Common myeloid progenitor, CD34-positive (primary cell): ENCODE measurements around the gene PDX1.

Experiments
- CTCF ChIA-PET: fragments of 350-600 bp; sonication (Branson Sonifier 250); formaldehyde crosslinking; loops from one replicate; lab custom pipeline; 2021; ENCODE audit warnings: antibody characterized with exemption; lab: Charles Lee
- POLR2A ChIA-PET: fragments of 350-600 bp; sonication (Branson Sonifier 250); formaldehyde crosslinking; loops from one replicate; lab custom pipeline; 2021; ENCODE audit warnings: antibody characterized with exemption; lab: Charles Lee
- DNase-seq, 3 donors: peaks; one replicate each; pipeline versions ENCODE4 v3.0.0 to v3.0.0-alpha.2; 2013
- H3K27ac ChIP-seq, 2 experiments: 1 replicate in 1 of 2; 2 replicates in 1 of 2; pipeline ENCODE4 v1.7.0; 2013; ENCODE audit warnings: inconsistent platforms in 2 of 2, low read length in 2 of 2, mild to moderate bottlenecking in 2 of 2, low read depth in 1 of 2, moderate library complexity in 1 of 2; ENCODE audit not compliant: severe bottlenecking in 2 of 2, insufficient read depth in 1 of 2, poor library complexity in 1 of 2
- H3K27me3 ChIP-seq, 5 experiments: replicated peaks in 2 of 5; 1 replicate in 3 of 5; 2 replicates in 2 of 5; pipeline versions ENCODE4 v1.6.1 to v1.7.0; 2013; ENCODE audit warnings: low read length in 4 of 5, mild to moderate bottlenecking in 2 of 5, moderate library complexity in 2 of 5, inconsistent platforms in 1 of 5; ENCODE audit not compliant: insufficient read depth in 5 of 5, control insufficient read depth in 4 of 5
- H3K36me3 ChIP-seq, 4 experiments: 1 replicate in 2 of 4; 2 replicates in 2 of 4; pipeline versions ENCODE4 v1.6.1 to v1.7.0; 2013; ENCODE audit warnings: low read length in 3 of 4, control low read depth in 1 of 4, mild to moderate bottlenecking in 1 of 4; ENCODE audit not compliant: control insufficient read depth in 4 of 4, insufficient read depth in 4 of 4
- H3K4me1 ChIP-seq, 4 experiments: 1 replicate in 3 of 4; 2 replicates in 1 of 4; pipeline versions ENCODE4 v1.6.1 to v1.7.1; 2013; ENCODE audit warnings: low read length in 3 of 4, mild to moderate bottlenecking in 3 of 4, control low read depth in 1 of 4, inconsistent platforms in 1 of 4, moderate library complexity in 1 of 4; ENCODE audit not compliant: control insufficient read depth in 4 of 4, insufficient read depth in 4 of 4; ENCODE audit errors: control extremely low read depth in 1 of 4
- H3K4me3 ChIP-seq, 7 experiments: 1 replicate in 4 of 7; 2 replicates in 3 of 7; pipeline versions ENCODE4 v1.5.1 to v1.7.0; 2013; ENCODE audit warnings: mild to moderate bottlenecking in 7 of 7, low read length in 6 of 7, moderate library complexity in 6 of 7, inconsistent platforms in 2 of 7, low read depth in 2 of 7, control low read depth in 1 of 7; ENCODE audit not compliant: insufficient read depth in 4 of 7, control insufficient read depth in 1 of 7; ENCODE audit errors: extremely low read depth in 1 of 7
- H3K9me3 ChIP-seq, 5 experiments: 1 replicate in 4 of 5; 2 replicates in 1 of 5; pipeline versions ENCODE4 v1.6.1 to v1.7.1; 2013; ENCODE audit warnings: low read length in 4 of 5, mild to moderate bottlenecking in 2 of 5, inconsistent platforms in 1 of 5, low read depth in 1 of 5, moderate library complexity in 1 of 5; ENCODE audit not compliant: control insufficient read depth in 4 of 5, insufficient read depth in 2 of 5; ENCODE audit errors: control extremely low read depth in 1 of 5
- WGBS: methylation state at CpG from one replicate; pipeline ENCODE4 v1.1.5; 2013; ENCODE audit not compliant: insufficient coverage; 5-methylcytosine and 5-hydroxymethylcytosine counted together

PDX1 gene

GRCh38 chr13:27942972-27943371 is 23.2 kb downstream of the PDX1 start:
- no peaks in the 10 kb centered on the region for H3K36me3 ChIP-seq
- no peak overlapping the region for H3K4me3 ChIP-seq
- ChIA-PET CTCF (interaction anchor here (1.1 to 2.0 kb wide), 3 partner anchors 10 to 41 kb away, joined by 3 to 7 read pairs (median 5); no protein-coding TSS in a partner anchor), POLR2A (no interaction called here)
- no peaks in the 10 kb centered on the region for H3K4me1 ChIP-seq
- H3K9me3 ChIP-seq = peaks cover 1 to 15% (median 9%) of the 10 kb centered on the region in 5 experiments
- H3K27ac ChIP-seq = no peak overlapping the region
- peaks cover 5 to 44% (median 6%) of the 10 kb centered on the region in 5 experiments for H3K27me3 ChIP-seq
- DNase-seq = no peak
- 100% methylated on average over 1 of the region's 1 CpG for WGBS

- CTCF ChIA-PET = interaction anchor here (0.9 to 5.2 kb wide), 26 partner anchors 11 to 593 kb away, joined by 3 to 65 read pairs (median 7); partner anchors contain the start of genes CDX2 and PDX1
- H3K9me3 ChIP-seq = peaks cover 0 to 3% (median 0%) of the 10 kb centered on the region in 5 experiments
- H3K27ac ChIP-seq = no peak overlapping the region
- H3K4me1 ChIP-seq = peaks cover 0 to 20% (median 19%) of the 10 kb centered on the region in 4 experiments
- DNase-seq = no peak
- H3K27me3 ChIP-seq = peaks cover 10 to 95% (median 47%) of the 10 kb centered on the region in 5 experiments
- peak overlapping the region in 6 of 7 experiments; percentile 19 to 57 (median 36) for H3K4me3 ChIP-seq
- H3K36me3 ChIP-seq = no peaks in the 10 kb centered on the region
- POLR2A ChIA-PET = interaction anchor here (0.5 to 0.7 kb wide), 4 partner anchors 13 to 623 kb away, joined by 3 to 4 read pairs (median 3); no protein-coding TSS in a partner anchor
- WGBS = 5% methylated on average over 24 of the region's 30 CpGs
These were observed 33.3 kb downstream of the PDX1 start for GRCh38 chr13:27952876-27953675.

GRCh38 chr13:27953676-27954405 is 34.0 kb downstream of the PDX1 start:
- Histone ChIP-seq H3K9me3 (peaks cover 0 to 3% (median 0%) of the 10 kb centered on the region in 5 experiments), H3K36me3 (no peaks in the 10 kb centered on the region), H3K27ac (no peak overlapping the region), H3K4me3 (peak overlapping the region; percentile 19 to 58 (median 47)), H3K4me1 (peaks cover 0 to 20% (median 19%) of the 10 kb centered on the region in 4 experiments), H3K27me3 (peaks cover 14 to 97% (median 55%) of the 10 kb centered on the region in 5 experiments)
- WGBS = under 1% methylated on average over 58 of the region's 71 CpGs
- ChIA-PET POLR2A (interaction anchor here (0.5 to 0.7 kb wide), 3 partner anchors 22 to 622 kb away, joined by 3 to 4 read pairs (median 3); no protein-coding TSS in a partner anchor), CTCF (interaction anchor here (0.7 to 5.2 kb wide), 33 partner anchors 11 to 594 kb away, joined by 3 to 65 read pairs (median 5); partner anchors contain the start of genes CDX2 and PDX1)
- peak; percentile 68 to 83 (median 81) for DNase-seq

- CTCF ChIA-PET = interaction anchor here (0.7 to 5.2 kb wide), 30 partner anchors 8 to 595 kb away, joined by 3 to 65 read pairs (median 5); partner anchors contain the start of genes CDX2 and PDX1
- 3% methylated on average over 40 of the region's 56 CpGs for WGBS
These were observed 34.6 kb downstream of the PDX1 start for GRCh38 chr13:27954406-27954851.

GRCh38 chr13:27955014-27955591 is 35.3 kb downstream of the PDX1 start:
- Histone ChIP-seq H3K27me3 (peaks cover 15 to 99% (median 60%) of the 10 kb centered on the region in 5 experiments), H3K4me1 (peaks cover 0 to 23% (median 21%) of the 10 kb centered on the region in 4 experiments), H3K36me3 (no peaks in the 10 kb centered on the region), H3K27ac (no peak overlapping the region), H3K4me3 (no peak overlapping the region), H3K9me3 (peaks cover 0 to 3% (median 0%) of the 10 kb centered on the region in 5 experiments)
- DNase-seq = no peak
- WGBS = no CpG with 5 or more reads among the region's 11 CpGs
- ChIA-PET CTCF (interaction anchor here (0.8 to 5.2 kb wide), 21 partner anchors 9 to 595 kb away, joined by 3 to 65 read pairs (median 9); partner anchors contain the start of genes CDX2 and PDX1), POLR2A (no interaction called here)

More at GRCh38 chr13:27954406-27954851, 34.6 kb downstream of the PDX1 start:
- DNase-seq = peak in 1 of 3 donors; percentile 36
- POLR2A ChIA-PET = no interaction called here
- Histone ChIP-seq H3K27me3 (peaks cover 14 to 99% (median 57%) of the 10 kb centered on the region in 5 experiments), H3K4me3 (peak overlapping the region in 5 of 7 experiments; percentile 15 to 58 (median 48)), H3K4me1 (peaks cover 0 to 20% (median 19%) of the 10 kb centered on the region in 4 experiments), H3K27ac (no peak overlapping the region), H3K9me3 (peaks cover 0 to 3% (median 0%) of the 10 kb centered on the region in 5 experiments), H3K36me3 (no peaks in the 10 kb centered on the region)
